ENCODE measurements around the gene FAIM2. TPM values are rescaled to one million over a fixed set of nuclear protein-coding genes. Genes with fewer than 3 reads are reported as not detected.
"Not testable (repeated sequence)": the region's sequence is repeated elsewhere in the genome, so short reads cannot be mapped to it uniquely, and the experiment has no call there.

FAIM2 gene
- total and polyA plus RNA-seq, 2 experiments from 2014 or later = 0.61 to 2.0 TPM

DNA sequence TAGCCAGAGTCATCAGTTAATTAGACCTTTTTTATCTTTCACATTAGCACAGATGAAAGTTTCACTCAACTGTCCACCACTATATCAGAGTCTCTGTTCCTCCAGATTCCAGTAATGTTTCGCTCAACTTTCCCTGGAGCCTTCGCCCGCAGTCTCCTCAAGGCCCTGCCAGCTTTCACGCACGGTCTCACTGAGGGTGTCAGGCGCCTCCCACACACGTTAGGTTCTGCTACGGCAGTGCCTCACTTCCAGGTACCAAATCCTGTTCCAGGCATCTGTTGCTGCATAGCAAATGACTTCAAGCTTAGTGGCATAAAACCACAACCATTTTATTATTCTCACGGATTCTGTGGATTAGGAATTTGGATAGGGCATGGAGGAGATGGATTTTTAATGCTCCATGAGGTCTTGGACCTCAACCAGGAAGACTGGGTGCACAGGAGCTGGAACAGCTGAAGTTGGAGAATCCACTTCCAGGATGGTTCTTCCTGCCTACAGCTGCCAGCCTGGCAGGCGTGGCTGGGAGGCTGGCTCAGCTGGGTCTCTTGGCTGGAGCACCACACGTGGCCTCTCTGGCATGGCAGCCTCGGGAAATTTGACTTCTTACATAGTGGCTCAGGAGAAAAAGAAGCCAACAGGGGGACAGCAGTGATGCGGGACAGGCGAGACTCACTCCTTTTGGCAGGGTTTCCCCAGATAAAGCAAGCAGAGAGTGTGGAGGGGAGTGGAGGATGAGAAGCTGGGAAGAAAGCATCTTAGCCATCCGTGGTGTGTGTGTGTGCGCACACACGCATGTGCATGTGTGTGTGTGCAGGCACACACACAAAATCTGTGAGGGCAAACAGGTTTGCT lies 39.5 kb downstream of the FAIM2 start:
- peaks cover 7% of the 10 kb centered on the region for H3K36me3 Mint-ChIP-seq (ENCODE audit: low read depth)
- Histone ChIP-seq H3K4me1 (ENCODE audit: insufficient read depth) (no peaks in the 10 kb centered on the region; the same call in 1 of the 2 replicates), H2AFZ (no peak overlapping the region), H3K4me3 (no peak overlapping the region), H4K20me1 (replicated peaks; ENCODE audit: insufficient read depth) (no peaks in the 10 kb centered on the region), H3K79me2 (replicated peaks; ENCODE audit: insufficient read depth) (no peaks in the 10 kb centered on the region), H3K4me2 (no peak overlapping the region), H3K9me2 (ENCODE audit: insufficient read depth) (no peaks in the 10 kb centered on the region), H3F3A (replicated peaks; ENCODE audit: low read depth) (no peaks in the 10 kb centered on the region), H3K27ac (ENCODE audit: low read depth) (no peak overlapping the region), H3K36me3 (ENCODE audit: insufficient read depth) (no peaks in the 10 kb centered on the region), H3K27me3 (ENCODE audit: insufficient read depth) (no peaks in the 10 kb centered on the region)
- H3K4me1 Mint-ChIP-seq = peaks cover 7% of the 10 kb centered on the region
- TF ChIP-seq CTCF (conservative IDR thresholded peaks at IDR 0.05; ENCODE audit: low read depth in 2 of 2) (no peak), CREB1 (CRISPR knock-in tag; IDR thresholded peaks at IDR 0.05; ENCODE audit: low read depth) (no peak), ZNF114 (CRISPR knock-in tag; IDR thresholded peaks at IDR 0.05) (no peak), ZNF331 (CRISPR knock-in tag; IDR thresholded peaks at IDR 0.05; ENCODE audit: low read depth) (no peak), ETS1 (IDR thresholded peaks at IDR 0.05) (no peak), STAT1 (IDR thresholded peaks at IDR 0.05; ENCODE audit: unreplicated experiment) (no peak), JUNB (IDR thresholded peaks at IDR 0.05; ENCODE audit: unreplicated experiment) (no peak), EZH2 (IDR thresholded peaks at IDR 0.05; ENCODE audit: low read depth, unreplicated experiment) (no peak), EZH2phosphoT487 (IDR thresholded peaks at IDR 0.05; ENCODE audit: unreplicated experiment) (no peak)
- TF ChIP-seq, protein P1, sequence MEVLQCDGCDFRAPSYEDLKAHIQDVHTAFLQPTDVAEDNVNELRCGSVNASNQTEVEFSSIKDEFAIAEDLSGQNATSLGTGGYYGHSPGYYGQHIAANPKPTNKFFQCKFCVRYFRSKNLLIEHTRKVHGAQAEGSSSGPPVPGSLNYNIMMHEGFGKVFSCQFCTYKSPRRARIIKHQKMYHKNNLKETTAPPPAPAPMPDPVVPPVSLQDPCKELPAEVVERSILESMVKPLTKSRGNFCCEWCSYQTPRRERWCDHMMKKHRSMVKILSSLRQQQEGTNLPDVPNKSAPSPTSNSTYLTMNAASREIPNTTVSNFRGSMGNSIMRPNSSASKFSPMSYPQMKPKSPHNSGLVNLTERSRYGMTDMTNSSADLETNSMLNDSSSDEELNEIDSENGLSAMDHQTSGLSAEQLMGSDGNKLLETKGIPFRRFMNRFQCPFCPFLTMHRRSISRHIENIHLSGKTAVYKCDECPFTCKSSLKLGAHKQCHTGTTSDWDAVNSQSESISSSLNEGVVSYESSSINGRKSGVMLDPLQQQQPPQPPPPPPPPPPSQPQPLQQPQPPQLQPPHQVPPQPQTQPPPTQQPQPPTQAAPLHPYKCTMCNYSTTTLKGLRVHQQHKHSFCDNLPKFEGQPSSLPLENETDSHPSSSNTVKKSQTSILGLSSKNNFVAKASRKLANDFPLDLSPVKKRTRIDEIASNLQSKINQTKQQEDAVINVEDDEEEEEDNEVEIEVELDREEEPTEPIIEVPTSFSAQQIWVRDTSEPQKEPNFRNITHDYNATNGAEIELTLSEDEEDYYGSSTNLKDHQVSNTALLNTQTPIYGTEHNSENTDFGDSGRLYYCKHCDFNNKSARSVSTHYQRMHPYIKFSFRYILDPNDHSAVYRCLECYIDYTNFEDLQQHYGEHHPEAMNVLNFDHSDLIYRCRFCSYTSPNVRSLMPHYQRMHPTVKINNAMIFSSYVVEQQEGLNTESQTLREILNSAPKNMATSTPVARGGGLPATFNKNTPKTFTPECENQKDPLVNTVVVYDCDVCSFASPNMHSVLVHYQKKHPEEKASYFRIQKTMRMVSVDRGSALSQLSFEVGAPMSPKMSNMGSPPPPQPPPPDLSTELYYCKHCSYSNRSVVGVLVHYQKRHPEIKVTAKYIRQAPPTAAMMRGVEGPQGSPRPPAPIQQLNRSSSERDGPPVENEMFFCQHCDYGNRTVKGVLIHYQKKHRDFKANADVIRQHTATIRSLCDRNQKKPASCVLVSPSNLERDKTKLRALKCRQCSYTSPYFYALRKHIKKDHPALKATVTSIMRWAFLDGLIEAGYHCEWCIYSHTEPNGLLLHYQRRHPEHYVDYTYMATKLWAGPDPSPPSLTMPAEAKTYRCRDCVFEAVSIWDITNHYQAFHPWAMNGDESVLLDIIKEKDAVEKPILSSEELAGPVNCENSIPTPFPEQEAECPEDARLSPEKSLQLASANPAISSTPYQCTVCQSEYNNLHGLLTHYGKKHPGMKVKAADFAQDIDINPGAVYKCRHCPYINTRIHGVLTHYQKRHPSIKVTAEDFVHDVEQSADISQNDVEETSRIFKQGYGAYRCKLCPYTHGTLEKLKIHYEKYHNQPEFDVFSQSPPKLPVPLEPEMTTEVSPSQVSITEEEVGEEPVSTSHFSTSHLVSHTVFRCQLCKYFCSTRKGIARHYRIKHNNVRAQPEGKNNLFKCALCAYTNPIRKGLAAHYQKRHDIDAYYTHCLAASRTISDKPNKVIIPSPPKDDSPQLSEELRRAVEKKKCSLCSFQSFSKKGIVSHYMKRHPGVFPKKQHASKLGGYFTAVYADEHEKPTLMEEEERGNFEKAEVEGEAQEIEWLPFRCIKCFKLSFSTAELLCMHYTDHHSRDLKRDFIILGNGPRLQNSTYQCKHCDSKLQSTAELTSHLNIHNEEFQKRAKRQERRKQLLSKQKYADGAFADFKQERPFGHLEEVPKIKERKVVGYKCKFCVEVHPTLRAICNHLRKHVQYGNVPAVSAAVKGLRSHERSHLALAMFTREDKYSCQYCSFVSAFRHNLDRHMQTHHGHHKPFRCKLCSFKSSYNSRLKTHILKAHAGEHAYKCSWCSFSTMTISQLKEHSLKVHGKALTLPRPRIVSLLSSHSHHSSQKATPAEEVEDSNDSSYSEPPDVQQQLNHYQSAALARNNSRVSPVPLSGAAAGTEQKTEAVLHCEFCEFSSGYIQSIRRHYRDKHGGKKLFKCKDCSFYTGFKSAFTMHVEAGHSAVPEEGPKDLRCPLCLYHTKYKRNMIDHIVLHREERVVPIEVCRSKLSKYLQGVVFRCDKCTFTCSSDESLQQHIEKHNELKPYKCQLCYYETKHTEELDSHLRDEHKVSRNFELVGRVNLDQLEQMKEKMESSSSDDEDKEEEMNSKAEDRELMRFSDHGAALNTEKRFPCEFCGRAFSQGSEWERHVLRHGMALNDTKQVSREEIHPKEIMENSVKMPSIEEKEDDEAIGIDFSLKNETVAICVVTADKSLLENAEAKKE (CRISPR knock-in tag; IDR thresholded peaks at IDR 0.05) = no peak
- peaks cover 14% of the 10 kb centered on the region for H3K9me3 Mint-ChIP-seq
- H3K4me3 Mint-ChIP-seq = no peak overlapping the region
- DNase-seq (ENCODE audit: low spot score) (no peak), ATAC-seq (no peak)
- peaks cover 12% of the 10 kb centered on the region for H3K27me3 Mint-ChIP-seq (ENCODE audit: insufficient read depth, low read depth, poor library complexity)
- H3K27ac Mint-ChIP-seq = no peak overlapping the region

GRCh38 chr12:49860921-49861320 lies 42.8 kb downstream of the FAIM2 start:
- not testable (repeated sequence) for ATAC-seq; H3K36me3 Mint-ChIP-seq (ENCODE audit: low read depth); H3K9me2 ChIP-seq (ENCODE audit: insufficient read depth); DNase-seq (ENCODE audit: low spot score); H3K4me3 ChIP-seq; H4K20me1 ChIP-seq (replicated peaks; ENCODE audit: insufficient read depth); H3K4me2 ChIP-seq; H3K27me3 Mint-ChIP-seq (ENCODE audit: insufficient read depth, low read depth, poor library complexity); H3K36me3 ChIP-seq (ENCODE audit: insufficient read depth); H3K4me1 Mint-ChIP-seq; H3K79me2 ChIP-seq (replicated peaks; ENCODE audit: insufficient read depth); H3K27me3 ChIP-seq (ENCODE audit: insufficient read depth); H3K4me1 ChIP-seq (ENCODE audit: insufficient read depth); H3K4me3 Mint-ChIP-seq; H3K27ac Mint-ChIP-seq; H2AFZ ChIP-seq; H3K27ac ChIP-seq (ENCODE audit: low read depth); H3F3A ChIP-seq (replicated peaks; ENCODE audit: low read depth)
- peaks cover 21% of the 10 kb centered on the region for H3K9me3 Mint-ChIP-seq

Data from GM23338 (cell line).